Ammon's horn (tissue), 1 donor: Measurements from ENCODE around the gene SAP30BP.

Experiments
- DNase-seq: peaks from one replicate; pipeline ENCODE4 v3.0.0-alpha.2; 2016; ENCODE audit warnings: low spot score

Gene SAP30BP

GRCh38 chr17:75666959-75667790 is at the start of gene SAP30BP, which contains the start of gene RECQL5:
Gene SAP30BP (plus strand): TSS chr17:75667338. CDS start chr17:75667373, 35 bp downstream.
Gene RECQL5 (minus strand): TSS chr17:75667154. CDS start chr17:75666557, 597 bp downstream.
- peak; percentile 98 for DNase-seq

GRCh38 chr17:75617675-75618074 is 49.5 kb upstream of the SAP30BP start:
- DNase-seq, result no peak

GRCh38 chr17:75619506-75620431 is 47.4 kb upstream of the SAP30BP start:
- no peak for DNase-seq

- no peak for DNase-seq
Measured at GRCh38 chr17:75621489-75621888, 45.6 kb upstream of the SAP30BP start.

- no peak for DNase-seq
Measured at GRCh38 chr17:75622076-75622475, 45.1 kb upstream of the SAP30BP start.

GRCh38 chr17:75622771-75623273 is 44.3 kb upstream of the SAP30BP start:
- no peak for DNase-seq

GRCh38 chr17:75623386-75623785 is 43.8 kb upstream of the SAP30BP start:
- DNase-seq, result no peak

GRCh38 chr17:75624021-75624420 is 43.1 kb upstream of the SAP30BP start:
- no peak for DNase-seq

GRCh38 chr17:75624714-75625345 is 42.3 kb upstream of the SAP30BP start:
- DNase-seq, result no peak

- no peak for DNase-seq
Measured at GRCh38 chr17:75625813-75626486, 41.2 kb upstream of the SAP30BP start.

- no peak for DNase-seq
Measured at GRCh38 chr17:75626496-75627038, 40.6 kb upstream of the SAP30BP start.

GRCh38 chr17:75627094-75627493 is 40.0 kb upstream of the SAP30BP start:
- DNase-seq, result no peak

GRCh38 chr17:75628425-75628824 is 38.7 kb upstream of the SAP30BP start:
- no peak for DNase-seq

- DNase-seq, result no peak
Measured at GRCh38 chr17:75629157-75629556, 38.0 kb upstream of the SAP30BP start.

GRCh38 chr17:75630071-75630917 is 36.8 kb upstream of the SAP30BP start:
- DNase-seq, result no peak

GRCh38 chr17:75631353-75631752 is 35.8 kb upstream of the SAP30BP start:
- DNase-seq, result no peak

- no peak for DNase-seq
Measured at GRCh38 chr17:75632428-75632827, 34.7 kb upstream of the SAP30BP start.

- DNase-seq, result peak; percentile 96
Measured at GRCh38 chr17:75632863-75633485, 34.2 kb upstream of the SAP30BP start, which contains the start of gene SMIM5. Gene SMIM5 (plus strand): TSS chr17:75633434. CDS start chr17:75640202, 6,768 bp downstream.
